Upper lobe of left lung (tissue), 4 donors: Measurements from ENCODE around the gene UACA.

Experiments used
- CTCF ChIP-seq, 6 experiments: fragments of 450-650 bp in 4 of 6; fragments of 200-600 bp in 2 of 6; sonication (generic) in 2 of 6; IDR thresholded peaks; one replicate each; pipeline ENCODE4 v1.5.1; 2016 to 2019; ENCODE audit warnings: antibody characterized with exemption in 6 of 6
- POLR2A ChIP-seq, 4 donors: fragments of 450-650 bp; IDR thresholded peaks; one replicate each; pipeline ENCODE4 v1.5.1; 2016 to 2017; ENCODE audit warnings: antibody characterized with exemption in 4 of 4, mild to moderate bottlenecking in 2 of 4
- POLR2AphosphoS5 ChIP-seq, 2 donors: sonication (generic); formaldehyde crosslinking; IDR thresholded peaks; one replicate each; pipeline ENCODE4 v1.5.1; 2017; ENCODE audit warnings: antibody characterized with exemption in 2 of 2

DNA sequence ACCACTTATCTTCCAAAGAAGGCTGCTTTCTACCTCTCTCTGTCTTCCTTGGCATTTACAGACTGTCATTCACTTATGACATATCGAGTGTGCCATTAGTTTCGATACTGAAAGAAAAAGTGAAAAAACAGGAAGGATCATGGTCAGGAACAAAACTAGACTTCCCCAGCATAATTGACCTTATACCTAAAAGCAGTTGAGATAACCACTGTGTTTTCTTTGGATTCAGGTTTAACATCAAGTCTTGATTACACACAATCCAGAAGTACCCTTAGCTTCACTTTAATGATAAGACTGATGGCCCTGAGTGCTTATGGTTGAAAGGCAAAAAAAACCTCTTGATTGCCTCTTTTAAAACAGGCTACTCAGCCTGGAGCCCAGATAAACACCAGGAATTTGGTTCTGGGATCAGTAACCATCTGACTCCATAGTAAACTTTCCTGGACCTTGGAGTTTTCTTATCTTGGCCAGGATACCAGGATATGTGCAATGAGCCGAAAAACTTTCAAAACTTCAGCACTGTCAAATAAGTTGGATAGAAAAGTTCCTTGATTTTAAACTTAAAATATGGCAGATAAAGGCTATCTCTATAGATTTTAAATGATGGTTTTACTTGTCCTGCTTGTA lies 5.0 kb upstream of the UACA start:
- TF ChIP-seq CTCF (IDR thresholded peaks at IDR 0.05): no peak
- TF ChIP-seq POLR2A (IDR thresholded peaks at IDR 0.05): no peak
- no peak for TF ChIP-seq POLR2AphosphoS5 (IDR thresholded peaks at IDR 0.05)
